Activated CD4-positive, CD25-positive, alpha-beta regulatory T cell treated with anti-CD3 and anti-CD28 coated beads, Interleukin-2, amount 50 U/mL, for 16 hours (primary cell): ENCODE data around the gene NPHP4.
"Not testable (repeated sequence)": the region's sequence is repeated elsewhere in the genome, so short reads cannot be mapped to it uniquely, and the experiment has no call there.

ENCODE experiments used
- DNase-seq: peaks from one replicate; pipeline ENCODE4 v3.0.0-alpha.2; 2020; ENCODE audit warnings: low read depth, low spot score

NPHP4 gene

DNA sequence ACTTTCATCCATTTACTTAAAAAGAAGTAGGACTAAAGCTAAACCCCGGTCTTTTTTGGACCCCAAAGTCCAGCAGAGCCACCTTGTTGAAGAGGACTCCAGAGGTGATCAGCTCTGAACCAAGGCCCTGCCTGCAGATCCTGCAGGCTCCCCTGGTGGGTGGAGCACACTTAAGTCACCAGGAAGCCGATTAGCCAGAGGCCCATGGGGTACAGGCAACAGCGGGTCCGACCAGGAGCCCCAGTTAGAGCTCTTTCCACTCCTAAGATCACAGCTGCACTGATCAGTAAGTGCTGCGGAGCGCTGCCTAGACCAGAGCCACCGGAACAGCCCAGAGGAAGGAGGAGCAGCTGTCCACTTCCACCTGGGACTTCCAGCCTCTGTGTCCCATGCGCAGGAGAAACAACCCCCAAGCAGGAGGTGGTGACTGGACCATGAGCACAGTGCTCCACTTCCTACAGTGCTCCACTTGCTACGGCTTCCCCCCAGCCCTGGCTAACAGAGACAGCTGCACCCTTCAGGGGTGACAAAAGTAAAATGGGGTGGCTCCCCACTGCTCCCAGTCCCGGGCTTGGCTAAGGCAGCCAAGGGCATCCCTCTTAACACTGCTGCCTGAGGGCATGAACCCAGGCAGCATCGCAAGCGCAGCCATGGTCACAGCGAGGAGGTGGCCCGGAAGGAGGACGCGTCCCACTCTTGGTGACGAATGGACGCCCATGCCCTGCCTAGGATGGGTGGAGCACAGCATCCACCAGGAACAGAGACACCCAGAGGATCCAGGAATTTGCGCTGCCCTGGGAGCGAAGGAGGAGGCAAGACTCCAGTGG is 58.0 kb downstream of the NPHP4 start:
- DNase-seq = no peak

DNA sequence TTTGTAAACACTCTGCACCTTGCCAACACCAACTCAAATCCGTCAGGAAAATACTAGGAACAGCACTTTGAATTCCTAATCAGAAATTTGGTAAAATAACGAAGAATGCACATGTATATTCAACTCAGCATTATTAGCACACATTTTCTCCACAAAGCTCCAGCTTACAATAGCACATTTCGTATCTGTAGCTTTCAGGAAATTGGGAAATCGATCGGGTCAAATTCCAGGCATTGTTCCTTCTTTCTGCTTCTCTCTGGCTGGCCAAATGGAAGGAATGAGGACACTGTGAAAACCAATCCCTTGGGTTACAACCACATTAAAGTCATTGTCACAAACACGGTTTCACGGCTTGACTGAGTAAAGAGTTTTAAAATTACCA is 58.6 kb downstream of the NPHP4 start:
- no peak for DNase-seq

DNA sequence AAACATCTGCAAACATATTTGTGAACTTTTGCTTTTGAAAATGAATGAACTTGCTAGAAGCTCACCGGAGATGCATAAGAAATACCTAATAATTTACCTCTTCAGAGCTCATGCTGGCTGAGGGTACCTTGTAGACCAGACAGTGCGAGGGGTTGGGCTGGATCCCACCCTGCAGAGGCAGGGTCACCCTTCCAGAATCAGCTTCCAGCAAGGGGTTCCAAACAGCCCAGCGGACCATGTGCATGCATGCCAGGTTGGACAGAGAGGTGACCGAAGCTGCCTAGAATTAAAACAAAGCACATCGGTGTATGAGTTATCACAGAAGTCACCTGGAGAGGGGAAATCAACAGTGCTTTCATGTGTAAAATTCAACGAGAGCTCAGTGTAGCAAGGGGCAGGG is 59.2 kb downstream of the NPHP4 start:
- DNase-seq = no peak

DNA sequence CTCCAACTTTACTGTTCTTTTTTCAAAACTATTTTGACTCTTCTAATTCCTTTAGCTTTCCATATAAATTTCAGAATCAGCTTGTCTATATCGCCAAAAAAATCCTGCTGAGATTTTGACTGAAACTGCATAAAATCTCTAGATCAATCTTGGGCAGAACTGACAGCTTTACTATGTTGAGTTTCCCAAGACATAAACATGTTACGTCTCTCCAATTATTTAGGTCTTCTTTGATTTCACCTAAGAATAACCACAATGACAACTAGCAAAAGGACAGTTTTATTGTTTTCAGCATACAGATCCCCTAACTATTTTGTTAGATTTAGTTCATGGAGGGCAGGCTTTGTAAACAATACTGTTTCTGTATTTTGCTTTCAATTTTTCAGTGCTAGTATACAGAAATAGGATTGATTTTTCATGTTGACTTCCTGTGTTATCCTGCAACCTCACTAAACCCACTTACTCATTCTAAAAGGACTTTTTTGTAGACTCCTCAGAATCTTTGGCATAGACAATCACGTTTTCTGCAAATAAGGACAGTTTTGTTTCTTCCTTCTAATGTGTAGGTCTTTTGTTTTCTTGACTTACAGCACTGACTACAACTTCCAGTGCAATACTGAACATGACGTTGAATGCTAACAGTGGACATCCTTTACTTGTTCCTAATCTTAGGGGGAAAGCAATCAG is 63.4 kb downstream of the NPHP4 start:
- DNase-seq = no peak

GRCh38 chr1:5927506-5928370 is 64.5 kb downstream of the NPHP4 start:
- no peak for DNase-seq

- DNase-seq = no peak
Observed at GRCh38 chr1:5926686-5927435, 65.4 kb downstream of the NPHP4 start.

DNA sequence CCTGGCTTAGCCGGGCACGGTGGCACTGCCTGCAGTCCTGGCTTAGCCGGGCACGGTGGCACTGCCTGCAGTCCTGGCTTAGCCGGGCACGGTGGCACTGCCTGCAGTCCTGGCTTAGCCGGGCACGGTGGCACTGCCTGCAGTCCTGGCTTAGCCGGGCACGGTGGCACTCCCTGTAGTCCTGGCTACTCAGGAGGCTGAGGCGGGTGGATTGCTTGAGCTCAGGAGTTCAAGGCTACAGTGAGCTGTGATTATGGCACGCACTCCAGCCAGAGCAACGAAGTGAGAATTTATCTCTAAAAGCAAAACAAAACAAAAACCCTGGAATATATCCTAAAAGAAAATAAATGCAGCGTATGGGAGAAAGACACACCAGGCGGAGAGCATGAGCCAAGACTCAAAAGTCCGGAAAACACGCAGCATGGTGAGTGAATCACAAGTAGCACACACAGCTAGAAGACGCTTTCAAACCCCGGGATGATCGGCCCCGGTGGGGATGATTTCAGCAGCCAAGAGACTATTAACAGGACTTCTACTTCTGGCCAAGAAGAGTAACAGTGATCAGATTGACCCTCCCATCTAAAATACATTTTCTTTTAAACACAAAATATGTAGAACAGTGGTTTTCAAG is 69.4 kb downstream of the NPHP4 start:
- DNase-seq = not testable (repeated sequence)

DNA sequence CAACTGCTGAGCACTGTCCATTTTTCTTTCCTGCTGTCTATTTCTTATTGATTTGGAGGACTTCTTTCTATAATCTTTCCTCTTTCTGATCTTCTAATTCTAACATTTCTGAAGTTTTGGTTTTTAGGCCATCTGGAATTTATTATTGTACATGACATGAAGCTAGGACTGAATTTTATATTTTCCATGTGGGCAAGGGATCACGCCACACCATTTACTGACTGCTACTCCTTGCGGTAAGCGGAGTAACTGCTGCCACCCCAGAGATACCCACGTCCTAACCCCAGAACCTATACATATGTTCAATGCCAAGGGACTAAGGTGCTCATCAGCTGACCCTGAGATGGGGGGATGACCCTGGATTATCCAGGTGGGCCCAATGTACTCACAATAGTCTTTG is 70.6 kb downstream of the NPHP4 start:
- no peak for DNase-seq

DNA sequence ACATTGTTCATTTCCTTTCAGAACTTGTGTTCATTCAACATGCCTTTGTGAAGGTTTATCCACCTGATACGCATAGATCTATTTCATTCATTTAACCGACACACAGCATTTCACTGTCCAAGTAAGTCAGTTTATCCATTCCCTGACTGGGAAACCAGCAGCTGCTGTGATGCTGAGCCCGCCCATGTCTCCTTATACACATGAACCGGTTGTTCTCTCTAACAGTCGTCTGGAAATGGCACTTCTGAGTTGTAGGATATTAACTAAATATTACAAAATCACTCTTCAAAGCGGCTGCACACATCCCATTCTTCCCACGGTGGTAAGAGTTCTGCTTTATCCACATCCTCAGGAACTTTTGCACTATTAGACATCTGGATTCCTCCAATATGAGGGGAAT is 71.1 kb downstream of the NPHP4 start:
- DNase-seq = no peak

DNA sequence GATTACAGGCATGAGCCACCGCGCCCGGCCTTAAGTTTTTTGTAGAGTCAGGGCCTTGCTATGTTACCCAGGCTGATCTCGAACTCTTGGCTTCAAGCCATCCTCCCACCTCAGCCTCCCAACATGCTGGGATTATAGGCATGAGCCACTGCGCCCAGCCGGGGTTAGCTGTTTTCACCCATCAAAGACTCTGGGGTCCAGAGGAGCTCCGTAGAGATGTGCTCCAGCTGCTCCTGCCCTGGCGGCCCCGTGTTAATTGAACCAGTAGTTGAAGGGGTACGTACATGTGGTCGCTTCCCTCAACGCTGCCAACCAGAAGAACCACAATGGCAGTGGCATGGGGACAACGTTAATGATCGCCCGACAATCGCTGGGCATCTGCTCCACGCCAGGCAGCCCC is 72.0 kb downstream of the NPHP4 start:
- no peak for DNase-seq

DNA sequence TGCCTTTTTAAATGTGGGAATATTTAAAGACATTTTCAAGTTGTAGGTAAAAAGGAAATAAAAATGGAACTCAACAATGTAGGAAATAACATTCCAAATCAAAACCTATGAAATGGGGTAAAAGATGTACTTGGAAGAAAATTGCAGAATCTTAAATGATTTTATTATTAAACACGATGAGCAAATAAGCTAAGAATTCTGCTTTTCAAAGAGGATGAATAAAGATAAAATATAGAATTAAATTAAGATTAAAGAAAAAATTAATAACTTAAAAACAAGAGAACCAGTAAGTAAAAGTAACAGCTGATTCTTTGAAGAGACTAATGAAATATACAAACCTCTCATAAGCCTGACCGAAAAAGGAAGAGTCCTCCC is 74.0 kb downstream of the NPHP4 start:
- no peak for DNase-seq

DNA sequence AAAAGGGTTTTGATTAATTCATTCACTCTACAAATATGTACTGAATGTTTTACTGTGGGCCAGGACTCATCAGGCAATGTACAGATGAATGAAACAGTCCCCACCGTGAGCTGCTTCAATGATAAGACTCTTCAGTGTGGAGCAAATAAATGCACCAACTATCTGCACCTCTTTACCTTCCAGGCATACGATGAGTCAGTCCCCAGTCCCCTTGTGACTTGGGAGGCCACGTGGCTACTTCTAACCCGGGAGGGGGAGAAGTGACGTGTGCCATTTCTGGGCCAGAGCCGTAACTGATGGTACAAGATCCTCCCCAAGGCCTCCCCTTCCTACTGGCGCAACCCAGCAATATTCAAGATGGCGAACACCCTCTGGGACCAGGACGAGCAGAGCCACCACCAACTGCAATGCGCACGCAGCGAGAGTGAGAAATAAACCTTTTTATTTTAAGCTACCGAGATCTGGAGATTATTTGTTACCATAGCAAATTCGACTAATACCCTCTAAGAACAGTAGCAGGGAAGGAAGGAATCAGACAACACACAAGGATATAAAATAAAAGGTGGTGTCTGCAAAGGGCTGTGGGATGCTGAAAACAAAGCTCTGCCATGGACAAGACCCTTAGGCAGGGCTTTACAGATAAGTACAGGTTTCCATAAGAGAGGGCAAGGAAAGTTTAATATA is 74.5 kb downstream of the NPHP4 start:
- no peak for DNase-seq

GRCh38 chr1:5917281-5917590 is 75.0 kb downstream of the NPHP4 start:
- DNase-seq = no peak

GRCh38 chr1:5916572-5917280 is 75.5 kb downstream of the NPHP4 start:
- DNase-seq = no peak

GRCh38 chr1:5915587-5916571 is 76.3 kb downstream of the NPHP4 start:
- no peak for DNase-seq

GRCh38 chr1:5914676-5915365 is 77.4 kb downstream of the NPHP4 start:
- DNase-seq = no peak

- no peak for DNase-seq
Observed at GRCh38 chr1:5913876-5914275, 78.3 kb downstream of the NPHP4 start.
